Upper lobe of right lung (tissue), 1 donor: Measurements from ENCODE around the gene TMIGD3. TPM values are rescaled to one million over a fixed set of nuclear protein-coding genes. Genes with fewer than 3 reads are reported as not detected.

ENCODE experiments used
- ATAC-seq: fragments of 200-7000 bp; cut with Tn5 transposase; one replicate; pipeline ENCODE4 v1.9.1; 2020; ENCODE audit warnings: mild to moderate bottlenecking, moderate library complexity
- DNase-seq: peaks from one replicate; pipeline ENCODE4 v3.0.0-alpha.2; 2020
- H3K27ac ChIP-seq: fragments of 200-600 bp; one replicate; pipeline ENCODE4 v1.8.0; 2022
- H3K27me3 ChIP-seq: fragments of 200-600 bp; one replicate; pipeline ENCODE4 v1.8.0; 2022; ENCODE audit warnings: mild to moderate bottlenecking
- H3K36me3 ChIP-seq: fragments of 200-600 bp; one replicate; pipeline ENCODE4 v1.8.0; 2022
- H3K4me1 ChIP-seq: fragments of 200-600 bp; one replicate; pipeline ENCODE4 v1.8.0; 2022
- H3K4me3 ChIP-seq: fragments of 200-600 bp; one replicate; pipeline ENCODE4 v1.8.0; 2022; ENCODE audit warnings: mild to moderate bottlenecking
- H3K9me3 ChIP-seq: fragments of 200-600 bp; one replicate; pipeline ENCODE4 v1.8.0; 2022
- intact Hi-C: fragments of 100-400 bp; cut with DNase I; formaldehyde crosslinking; loops from one replicate; pipeline ENCODE4 v1.11.0; 2022
- total RNA-seq: library from RNA; stranded (reverse); fragmentation: NEBNext Ultra II Directional; extraction: Animal tissue kit (Norgen Biotek cat#: 25700); gene quantifications from one replicate; pipeline ENCODE4 v1.2.1, GENCODE V29; 2021
- TF ChIP-seq, protein P1 (sequence below): fragments of 200-600 bp; IDR thresholded peaks from one replicate; pipeline ENCODE4 v1.8.0; 2022; ENCODE audit warnings: antibody characterized with exemption
- donor health status: DM: no; HTN: yes; CAD: no; lungs with severe emphysema.

TMIGD3 gene
- total RNA-seq, 1 donor from 2014 or later: 5.1 TPM

DNA sequence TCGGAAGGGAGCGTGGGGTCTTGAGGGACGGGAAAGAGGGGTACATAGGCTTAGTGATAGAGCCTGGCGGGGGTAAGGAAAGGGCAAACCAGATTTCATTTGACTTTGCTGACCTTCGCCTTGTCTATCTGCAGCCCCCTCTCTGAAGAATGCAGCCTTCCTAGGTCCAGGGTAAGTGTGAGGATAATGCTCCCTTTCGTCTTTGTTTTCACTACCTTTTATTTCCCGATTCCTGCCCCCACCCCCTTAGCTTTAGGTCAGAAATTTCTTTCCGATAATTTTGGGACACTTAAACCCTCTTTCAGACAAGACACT is 53.8 kb downstream of the TMIGD3 start:
- Histone ChIP-seq H3K27ac (peak overlapping the region; percentile 75), H3K4me1 (peaks cover 47% of the 10 kb centered on the region)

DNA sequence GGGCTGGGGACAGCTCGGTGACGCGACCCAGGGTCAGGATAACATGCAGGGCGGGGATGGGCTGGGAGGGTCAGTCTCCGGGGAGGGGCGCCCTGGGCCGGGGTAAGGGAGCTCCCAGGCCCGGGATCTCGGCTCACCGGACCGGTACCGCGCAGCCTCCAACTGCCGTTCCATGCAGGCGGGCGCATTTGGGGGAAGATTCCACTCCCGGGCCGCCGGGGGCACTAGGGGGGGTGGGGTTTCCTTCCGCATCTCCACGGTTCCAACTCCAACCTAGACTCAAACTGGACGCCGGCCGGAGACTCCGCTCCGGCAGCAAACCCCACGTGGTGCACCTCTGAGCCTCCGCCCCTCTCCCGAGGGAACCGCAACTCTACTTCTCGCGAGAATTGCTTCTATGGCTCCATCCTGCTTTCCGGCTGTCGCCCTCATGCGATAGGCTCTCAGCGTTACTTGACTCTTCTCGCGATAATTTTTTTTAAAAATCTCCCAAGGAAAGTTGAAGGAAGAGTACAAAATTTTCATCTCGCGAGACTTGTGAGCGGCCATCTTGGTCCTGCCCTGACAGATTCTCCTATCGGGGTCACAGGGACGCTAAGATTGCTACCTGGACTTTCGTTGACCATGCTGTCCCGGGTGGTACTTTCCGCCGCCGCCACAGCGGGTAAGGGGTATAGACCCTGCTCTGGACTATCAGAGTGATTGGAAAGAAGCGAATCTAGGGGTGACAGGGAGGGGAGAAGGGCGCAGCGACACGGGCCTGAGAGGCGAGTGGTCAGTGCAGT is 54.3 kb downstream of the TMIGD3 start, which contains the start of the genes ATP5PB and WDR77:
ATP5PB (plus strand) TSS at position 547 of the 785 bp plus-strand sequence; CDS start at position 625, 78 bp downstream.
WDR77 (minus strand) TSS at position 339 of the 785 bp plus-strand sequence; CDS start at position 252, 87 bp downstream.
- Histone ChIP-seq H3K4me1 (peaks cover 47% of the 10 kb centered on the region), H3K27ac (peak within 1 kb of the TSS; percentile 81), H3K27me3 (no peaks in the 10 kb centered on the region), H3K36me3 (peaks cover 51% of the 10 kb centered on the region), H3K9me3 (no peaks in the 10 kb centered on the region), H3K4me3 (peak within 1 kb of the TSS; percentile 67)
- ATAC-seq (peak; percentile 96), DNase-seq (peak; percentile 94)
- intact Hi-C loops: no loop called here
- TF ChIP-seq, protein P1, sequence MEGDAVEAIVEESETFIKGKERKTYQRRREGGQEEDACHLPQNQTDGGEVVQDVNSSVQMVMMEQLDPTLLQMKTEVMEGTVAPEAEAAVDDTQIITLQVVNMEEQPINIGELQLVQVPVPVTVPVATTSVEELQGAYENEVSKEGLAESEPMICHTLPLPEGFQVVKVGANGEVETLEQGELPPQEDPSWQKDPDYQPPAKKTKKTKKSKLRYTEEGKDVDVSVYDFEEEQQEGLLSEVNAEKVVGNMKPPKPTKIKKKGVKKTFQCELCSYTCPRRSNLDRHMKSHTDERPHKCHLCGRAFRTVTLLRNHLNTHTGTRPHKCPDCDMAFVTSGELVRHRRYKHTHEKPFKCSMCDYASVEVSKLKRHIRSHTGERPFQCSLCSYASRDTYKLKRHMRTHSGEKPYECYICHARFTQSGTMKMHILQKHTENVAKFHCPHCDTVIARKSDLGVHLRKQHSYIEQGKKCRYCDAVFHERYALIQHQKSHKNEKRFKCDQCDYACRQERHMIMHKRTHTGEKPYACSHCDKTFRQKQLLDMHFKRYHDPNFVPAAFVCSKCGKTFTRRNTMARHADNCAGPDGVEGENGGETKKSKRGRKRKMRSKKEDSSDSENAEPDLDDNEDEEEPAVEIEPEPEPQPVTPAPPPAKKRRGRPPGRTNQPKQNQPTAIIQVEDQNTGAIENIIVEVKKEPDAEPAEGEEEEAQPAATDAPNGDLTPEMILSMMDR: no peak

More for the DNA sequence above, 53.8 kb downstream of the TMIGD3 start:
- Histone ChIP-seq H3K27me3 (no peaks in the 10 kb centered on the region), H3K4me3 (peak overlapping the region; percentile 67), H3K36me3 (peaks cover 51% of the 10 kb centered on the region), H3K9me3 (no peaks in the 10 kb centered on the region)
- ATAC-seq (no peak), DNase-seq (no peak)
- intact Hi-C loops: no loop called here
- TF ChIP-seq, protein P1: no peak

DNA sequence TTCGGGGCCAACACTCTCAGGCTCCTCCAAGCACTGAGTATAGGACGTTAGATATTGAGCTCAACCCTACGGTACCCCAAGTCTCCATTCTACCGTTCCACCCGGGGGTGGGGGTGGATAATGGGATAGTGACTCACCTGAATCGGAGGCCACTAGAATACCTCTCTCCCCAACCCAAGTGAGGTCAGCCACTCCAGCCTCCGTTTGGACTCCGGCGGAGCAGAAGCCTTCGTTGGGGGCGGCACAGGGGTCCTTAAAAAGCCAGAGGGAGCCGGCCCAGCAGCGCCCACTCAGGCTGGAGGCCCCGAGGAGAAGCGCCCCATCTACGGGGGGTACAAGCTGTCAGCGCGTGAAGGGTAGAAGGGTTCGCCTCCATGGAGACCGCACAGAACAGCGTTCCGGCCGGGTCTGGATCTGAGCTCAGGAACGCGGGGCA is 54.9 kb downstream of the TMIGD3 start:
- peak overlapping the region; percentile 81 for H3K27ac ChIP-seq
- TF ChIP-seq, protein P1: no peak

DNA sequence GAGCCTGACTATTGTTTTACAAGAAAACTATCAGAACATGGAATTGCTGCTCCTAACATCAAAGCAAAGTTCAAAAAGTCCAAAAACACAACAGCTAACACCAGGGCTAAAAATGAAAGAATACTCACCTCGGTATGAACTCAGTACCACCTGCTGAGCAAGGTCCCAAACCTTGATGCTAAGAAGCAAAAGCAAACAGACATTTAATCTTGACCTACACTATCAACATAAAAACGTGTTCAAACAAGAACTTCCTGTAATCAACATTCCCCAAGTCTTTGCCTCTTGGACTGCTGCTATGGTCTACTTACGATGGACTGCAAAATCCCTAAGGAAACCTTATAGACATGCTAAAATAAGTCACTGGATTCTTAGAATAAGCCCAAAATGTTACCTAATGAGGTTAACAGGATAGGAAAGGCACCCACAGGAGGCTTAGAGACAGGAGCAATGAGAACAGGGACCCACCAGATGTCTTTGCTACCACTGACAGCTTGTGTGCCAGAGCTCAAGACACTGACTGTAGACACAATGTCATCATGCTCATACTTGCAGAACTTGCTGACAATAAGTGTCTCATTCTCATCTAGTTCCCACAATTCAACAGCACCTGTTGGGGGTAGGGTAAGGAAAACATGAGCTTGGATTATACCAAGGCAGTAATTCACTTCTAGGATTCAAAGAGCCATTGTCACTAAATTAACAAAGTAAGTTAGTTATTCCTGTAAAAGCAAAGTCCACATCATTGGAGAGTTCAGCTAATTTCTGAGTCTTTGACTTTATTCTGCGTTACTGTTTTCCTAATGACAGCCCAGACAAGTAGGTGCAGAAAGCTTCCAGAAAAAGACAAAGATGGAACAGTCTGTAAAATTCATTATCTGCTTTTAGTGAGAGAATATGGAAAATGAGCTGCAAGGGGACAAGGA is 56.2 kb downstream of the TMIGD3 start:
- intact Hi-C loops: no loop called here
- no peak overlapping the region for H3K4me3 ChIP-seq
- DNase-seq: no peak
- peaks cover 44% of the 10 kb centered on the region for H3K4me1 ChIP-seq
- peaks cover 62% of the 10 kb centered on the region for H3K36me3 ChIP-seq
- TF ChIP-seq, protein P1: no peak
- ATAC-seq: no peak
- no peak overlapping the region for H3K27ac ChIP-seq
- H3K27me3 ChIP-seq: no peaks in the 10 kb centered on the region
- no peaks in the 10 kb centered on the region for H3K9me3 ChIP-seq

More for the DNA sequence above, 54.9 kb downstream of the TMIGD3 start:
- intact Hi-C loops: no loop called here
- peaks cover 47% of the 10 kb centered on the region for H3K4me1 ChIP-seq
- H3K36me3 ChIP-seq: peaks cover 51% of the 10 kb centered on the region
- no peaks in the 10 kb centered on the region for H3K9me3 ChIP-seq
- H3K4me3 ChIP-seq: peak overlapping the region; percentile 67
- ATAC-seq (peak; percentile 17), DNase-seq (no peak)
- no peaks in the 10 kb centered on the region for H3K27me3 ChIP-seq

DNA sequence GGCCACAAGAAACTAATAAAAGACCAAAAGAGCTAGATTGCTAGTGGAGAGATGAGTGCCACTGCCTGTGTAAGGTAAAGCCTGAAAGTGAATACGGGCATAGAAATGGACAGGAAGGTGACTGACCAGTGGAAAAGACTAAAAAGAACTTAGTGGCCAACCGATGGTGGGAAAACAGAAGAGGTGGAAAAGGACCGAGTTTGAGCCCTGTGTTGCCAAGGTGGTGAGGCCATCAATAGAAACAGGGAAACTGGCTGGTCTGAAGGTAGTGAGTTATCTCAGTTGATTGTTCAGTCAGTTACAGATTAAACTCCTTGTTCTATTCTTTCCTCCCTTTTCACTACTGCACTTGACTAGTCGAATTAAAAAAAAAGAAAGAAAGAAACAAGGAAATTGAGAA is 56.9 kb downstream of the TMIGD3 start:
- H3K4me3 ChIP-seq: no peak overlapping the region
- H3K27me3 ChIP-seq: no peaks in the 10 kb centered on the region
- H3K9me3 ChIP-seq: no peaks in the 10 kb centered on the region
- TF ChIP-seq, protein P1: no peak
- no peak for DNase-seq
- peaks cover 69% of the 10 kb centered on the region for H3K36me3 ChIP-seq
- intact Hi-C loops: no loop called here
- ATAC-seq: no peak
- peaks cover 37% of the 10 kb centered on the region for H3K4me1 ChIP-seq
- no peak overlapping the region for H3K27ac ChIP-seq
